ENCODE data around the gene EPHB1.

The EPHB1 gene

GRCh38 chr3:134911586-134912548 is 116.8 kb downstream of the EPHB1 start:
- no peak for DNase-seq (ENCODE audit: low spot score)

GRCh38 chr3:134916276-134916961 is 121.4 kb downstream of the EPHB1 start:
- no peak for DNase-seq (ENCODE audit: low spot score)

GRCh38 chr3:134917631-134918030 is 122.6 kb downstream of the EPHB1 start:
- no peak for DNase-seq (ENCODE audit: low spot score)

- DNase-seq (ENCODE audit: low spot score) = peak; percentile 37
These were observed 123.4 kb downstream of the EPHB1 start for GRCh38 chr3:134918441-134918840.

- DNase-seq (ENCODE audit: low spot score) = no peak
These were observed 127.0 kb downstream of the EPHB1 start for GRCh38 chr3:134922101-134922500.

- DNase-seq (ENCODE audit: low spot score) = no peak
These were observed 127.8 kb downstream of the EPHB1 start for GRCh38 chr3:134922866-134923265.

GRCh38 chr3:134923286-134923685 is 128.2 kb downstream of the EPHB1 start:
- no peak for DNase-seq (ENCODE audit: low spot score)

GRCh38 chr3:134927599-134927998 is 132.5 kb downstream of the EPHB1 start:
- DNase-seq (ENCODE audit: low spot score) = no peak

GRCh38 chr3:134928392-134928791 is 133.3 kb downstream of the EPHB1 start:
- DNase-seq (ENCODE audit: low spot score) = no peak

- no peak for DNase-seq (ENCODE audit: low spot score)
These were observed 133.8 kb downstream of the EPHB1 start for GRCh38 chr3:134928819-134929218.

- DNase-seq (ENCODE audit: low spot score) = no peak
These were observed 134.9 kb downstream of the EPHB1 start for GRCh38 chr3:134929976-134930375.

GRCh38 chr3:134931045-134931785 is 136.2 kb downstream of the EPHB1 start:
- no peak for DNase-seq (ENCODE audit: low spot score)

- peak; percentile 40 for DNase-seq (ENCODE audit: low spot score)
These were observed 137.0 kb downstream of the EPHB1 start for GRCh38 chr3:134932035-134932434.

GRCh38 chr3:134933997-134934396 is 138.9 kb downstream of the EPHB1 start:
- no peak for DNase-seq (ENCODE audit: low spot score)

GRCh38 chr3:134934933-134935332 is 139.9 kb downstream of the EPHB1 start:
- no peak for DNase-seq (ENCODE audit: low spot score)

GRCh38 chr3:134937256-134938028 is 142.4 kb downstream of the EPHB1 start:
- peak; percentile 29 for DNase-seq (ENCODE audit: low spot score)

GRCh38 chr3:134938029-134938525 is 143.0 kb downstream of the EPHB1 start:
- no peak for DNase-seq (ENCODE audit: low spot score)

GRCh38 chr3:134939978-134940377 is 144.9 kb downstream of the EPHB1 start:
- DNase-seq (ENCODE audit: low spot score) = no peak

GRCh38 chr3:134941820-134942219 is 146.8 kb downstream of the EPHB1 start:
- no peak for DNase-seq (ENCODE audit: low spot score)

GRCh38 chr3:134944429-134944828 is 149.4 kb downstream of the EPHB1 start:
- no peak for DNase-seq (ENCODE audit: low spot score)

GRCh38 chr3:134949150-134949549 is 154.1 kb downstream of the EPHB1 start:
- DNase-seq (ENCODE audit: low spot score) = no peak

Data from Ammon's horn (tissue), 1 donor.